A673 (cell line): ENCODE measurements around the gene C19orf53. TPM values are rescaled to one million over a fixed set of nuclear protein-coding genes. Genes with fewer than 3 reads are reported as not detected.
A peak's percentile ranks its signal among the peaks of the same experiment; 100 is the strongest.

Experiments used
- BruUV-seq: library from RNA; stranded (reverse); fragments of 400-500 nt; replicated peaks from 2 replicates; lab custom pipeline; 2021; lab: Mats Ljungman, UMichigan
- CTCF ChIA-PET: fragments of 300-600 bp; sonication (Branson Sonifier 250); formaldehyde crosslinking; loops from one replicate; lab custom pipeline; 2022; ENCODE audit warnings: antibody characterized with exemption; lab: Charles Lee
- POLR2A ChIA-PET: fragments of 300-600 bp; sonication (Branson Sonifier 250); formaldehyde crosslinking; loops from one replicate; lab custom pipeline; 2022; ENCODE audit warnings: antibody characterized with exemption; ENCODE audit not compliant: low non-redundant PET; lab: Charles Lee
- DNase-seq: peaks from one replicate; pipeline ENCODE4 v3.0.0-alpha.2; 2015; ENCODE audit warnings: low spot score
- H3K27ac ChIP-seq: fragments of 200-600 bp; sonication (generic); 2 replicates; pipeline ENCODE4 v1.5.1; 2016; ENCODE audit warnings: mixed run types, low read depth, mild to moderate bottlenecking, mixed read lengths, antibody characterized with exemption, low read length; ENCODE audit not compliant: poor library complexity, severe bottlenecking
- H3K27me3 ChIP-seq: fragments of 200-600 bp; sonication (generic); replicated peaks from 2 replicates; pipeline ENCODE4 v1.6.1; 2017; ENCODE audit warnings: mixed run types, low read depth, mild to moderate bottlenecking, mixed read lengths, antibody characterized with exemption, low read length; ENCODE audit not compliant: insufficient read depth, poor library complexity
- H3K36me3 ChIP-seq: fragments of 200-600 bp; sonication (generic); 2 replicates; pipeline ENCODE4 v1.6.1; 2016; ENCODE audit warnings: mixed run types, mild to moderate bottlenecking, mixed read lengths, antibody characterized with exemption, low read length; ENCODE audit not compliant: insufficient read depth, poor library complexity, severe bottlenecking
- H3K4me1 ChIP-seq: fragments of 200-600 bp; sonication (generic); 2 replicates; pipeline ENCODE4 v1.6.1; 2017; ENCODE audit warnings: mixed run types, mild to moderate bottlenecking, mixed read lengths, antibody characterized with exemption, low read length; ENCODE audit not compliant: insufficient read depth, poor library complexity, severe bottlenecking
- H3K4me3 ChIP-seq: fragments of 200-600 bp; sonication (generic); 2 replicates; pipeline ENCODE4 v1.5.1; 2016; ENCODE audit warnings: low read depth, mixed run types, mild to moderate bottlenecking, mixed read lengths, low read length; ENCODE audit not compliant: poor library complexity, severe bottlenecking
- H3K9me3 ChIP-seq: fragments of 200-600 bp; sonication (generic); 2 replicates; pipeline ENCODE4 v1.6.1; 2016; ENCODE audit warnings: mixed run types, low read depth, mild to moderate bottlenecking, mixed read lengths, antibody characterized with exemption, low read length; ENCODE audit not compliant: poor library complexity, severe bottlenecking
- EZH2 ChIP-seq: fragments of 200-600 bp; sonication (generic); IDR thresholded peaks from 2 replicates; pipeline ENCODE4 v1.6.1; 2017; ENCODE audit warnings: borderline replicate concordance, low read depth, mild to moderate bottlenecking, mixed read lengths, antibody characterized with exemption, low read length; ENCODE audit not compliant: poor library complexity, severe bottlenecking
- intact Hi-C: fragments of 100-400 bp; cut with micrococcal nuclease; formaldehyde crosslinking; loops from one replicate; pipeline ENCODE4 v1.10.0; 2022; ENCODE audit not compliant: unreplicated experiment
- total RNA-seq: library from RNA; stranded (reverse); gene quantifications from 2 replicates; pipeline ENCODE4 v1.2.3, GENCODE V29; 2021
- TF ChIP-seq, protein P1 (sequence below): fragments of 300-800, 200-600 bp; sonication (generic); conservative IDR thresholded peaks from 2 replicates; pipeline ENCODE4 v1.5.1; 2017; ENCODE audit warnings: low read depth, mild to moderate bottlenecking, antibody characterized with exemption, low read length, moderate library complexity, mixed read lengths

C19orf53 gene
- total RNA-seq, 1 experiment from 2014 or later = 140 TPM

DNA sequence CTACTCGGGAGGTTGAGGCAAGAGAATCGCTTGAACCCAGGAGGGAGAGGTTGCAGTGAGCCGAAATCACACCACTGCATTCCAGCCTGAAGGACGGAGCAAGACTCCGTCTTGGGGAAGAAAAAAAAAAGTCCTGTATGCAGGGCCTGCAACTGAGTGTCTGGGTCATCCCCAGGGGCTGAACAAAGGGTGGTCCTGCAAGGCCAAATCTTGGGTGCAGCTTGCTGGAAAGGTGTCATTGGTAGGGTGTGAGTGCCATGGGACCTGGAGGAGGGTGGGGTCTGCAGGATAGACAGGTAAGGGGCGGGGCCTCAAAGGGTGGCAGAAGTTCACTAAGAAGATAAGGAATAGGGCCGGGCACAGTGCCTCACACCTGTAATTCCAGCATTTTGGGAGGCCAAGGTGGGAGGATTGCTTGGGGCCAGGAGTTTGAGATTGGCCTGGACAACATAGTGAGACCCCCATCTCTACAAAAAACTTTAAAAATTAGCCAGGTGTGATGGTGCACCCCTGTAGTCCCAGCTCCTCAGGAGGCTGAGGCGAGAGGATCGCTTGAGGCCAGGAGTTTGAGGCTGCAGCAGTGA lies 52.5 kb downstream of the C19orf53 start:
- BruUV-seq = no TSS peak
- no peak for DNase-seq
- ChIA-PET POLR2A (interaction anchor here (0.6 kb wide), 1 partner anchor 52 kb away, joined by 3 read pairs; the partner anchor contains the start of gene C19orf53), CTCF (no interaction called here)
- intact Hi-C loops = no loop called here
- H3K36me3 ChIP-seq = peaks cover 6% of the 10 kb centered on the region
- TF ChIP-seq, protein P1, sequence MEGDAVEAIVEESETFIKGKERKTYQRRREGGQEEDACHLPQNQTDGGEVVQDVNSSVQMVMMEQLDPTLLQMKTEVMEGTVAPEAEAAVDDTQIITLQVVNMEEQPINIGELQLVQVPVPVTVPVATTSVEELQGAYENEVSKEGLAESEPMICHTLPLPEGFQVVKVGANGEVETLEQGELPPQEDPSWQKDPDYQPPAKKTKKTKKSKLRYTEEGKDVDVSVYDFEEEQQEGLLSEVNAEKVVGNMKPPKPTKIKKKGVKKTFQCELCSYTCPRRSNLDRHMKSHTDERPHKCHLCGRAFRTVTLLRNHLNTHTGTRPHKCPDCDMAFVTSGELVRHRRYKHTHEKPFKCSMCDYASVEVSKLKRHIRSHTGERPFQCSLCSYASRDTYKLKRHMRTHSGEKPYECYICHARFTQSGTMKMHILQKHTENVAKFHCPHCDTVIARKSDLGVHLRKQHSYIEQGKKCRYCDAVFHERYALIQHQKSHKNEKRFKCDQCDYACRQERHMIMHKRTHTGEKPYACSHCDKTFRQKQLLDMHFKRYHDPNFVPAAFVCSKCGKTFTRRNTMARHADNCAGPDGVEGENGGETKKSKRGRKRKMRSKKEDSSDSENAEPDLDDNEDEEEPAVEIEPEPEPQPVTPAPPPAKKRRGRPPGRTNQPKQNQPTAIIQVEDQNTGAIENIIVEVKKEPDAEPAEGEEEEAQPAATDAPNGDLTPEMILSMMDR = no peak
- TF ChIP-seq EZH2 = no peak
- no peak overlapping the region for H3K4me3 ChIP-seq
- peaks cover 7% of the 10 kb centered on the region for H3K4me1 ChIP-seq
- no peaks in the 10 kb centered on the region for H3K27me3 ChIP-seq
- peak overlapping the region; percentile 66 for H3K27ac ChIP-seq
- no peaks in the 10 kb centered on the region for H3K9me3 ChIP-seq

DNA sequence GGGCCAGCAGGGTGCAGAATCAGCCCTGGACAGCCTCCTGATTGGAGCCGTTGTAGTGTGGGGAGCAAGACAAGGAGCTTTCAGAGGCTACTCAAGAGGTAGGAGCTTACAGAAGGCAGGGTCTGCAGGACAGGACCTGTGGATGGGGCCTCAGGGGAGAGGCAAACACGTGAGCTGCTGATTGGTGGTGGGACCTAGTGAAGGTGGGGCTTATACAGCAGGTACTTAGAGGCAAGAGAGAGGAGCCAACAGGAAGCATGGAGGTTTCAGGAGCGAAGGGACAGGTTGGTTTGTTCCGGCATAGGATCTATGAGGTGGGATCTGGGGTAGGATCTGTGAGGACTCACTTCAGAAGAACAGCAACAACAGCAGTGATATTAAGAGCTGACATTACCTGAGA lies 53.4 kb downstream of the C19orf53 start:
- peaks cover 6% of the 10 kb centered on the region for H3K36me3 ChIP-seq
- TF ChIP-seq, protein P1 = no peak
- no peak for TF ChIP-seq EZH2
- BruUV-seq = no TSS peak
- no peaks in the 10 kb centered on the region for H3K27me3 ChIP-seq
- intact Hi-C loops = no loop called here
- no peak overlapping the region for H3K4me3 ChIP-seq
- ChIA-PET POLR2A (no interaction called here), CTCF (interaction anchor here (0.7 kb wide), 1 partner anchor 33 kb away, joined by 4 read pairs; no protein-coding TSS in a partner anchor)
- DNase-seq = no peak
- H3K4me1 ChIP-seq = peaks cover 7% of the 10 kb centered on the region
- peak overlapping the region; percentile 21 for H3K27ac ChIP-seq
- no peaks in the 10 kb centered on the region for H3K9me3 ChIP-seq

Other genes with a start within 250 kb of the C19orf53 start
- 57.9 and 63.8 TPM in 2 replicates for gene MRI1, start 9.9 kb upstream of the C19orf53 start, total RNA-seq
- gene ZSWIM4, start 21.0 kb downstream of the C19orf53 start, total RNA-seq = 9.8 and 13.7 TPM in 2 replicates
- gene NANOS3, start 102.7 kb downstream of the C19orf53 start, total RNA-seq = 4.9 and 7.1 TPM in 2 replicates
- gene BRME1, start 131.7 kb downstream of the C19orf53 start, total RNA-seq = 3.2 and 4.0 TPM in 2 replicates
- 38.6 and 40.9 TPM in 2 replicates for gene CC2D1A, start 131.7 kb downstream of the C19orf53 start, total RNA-seq
- gene PODNL1, start 164.0 kb downstream of the C19orf53 start, total RNA-seq = not detected in 2 replicates
- 62.4 and 65.4 TPM in 2 replicates for gene DCAF15, start 178.1 kb downstream of the C19orf53 start, total RNA-seq
- gene RFX1, start 231.9 kb downstream of the C19orf53 start, total RNA-seq = 19.5 and 23.1 TPM in 2 replicates